Transverse colon (tissue), 3 donors: ENCODE results near the gene TTLL9.

Experiments
- POLR2A ChIP-seq: fragments of 450-650 bp; IDR thresholded peaks from one replicate; pipeline ENCODE4 v1.6.1; 2016; ENCODE audit warnings: antibody characterized with exemption, mild to moderate bottlenecking, moderate library complexity
- TF ChIP-seq, protein P1 (sequence below), 5 experiments: fragments of 200-600 bp in 3 of 5; fragments of 450-650 bp in 2 of 5; sonication (generic) in 3 of 5; IDR thresholded peaks; 1 replicate in 2 of 5; 2 replicates in 3 of 5; pipeline ENCODE4 v1.5.1; 2016 to 2017; ENCODE audit warnings: antibody characterized with exemption in 5 of 5, inconsistent platforms in 3 of 5, mild to moderate bottlenecking in 2 of 5, moderate library complexity in 1 of 5

DNA sequence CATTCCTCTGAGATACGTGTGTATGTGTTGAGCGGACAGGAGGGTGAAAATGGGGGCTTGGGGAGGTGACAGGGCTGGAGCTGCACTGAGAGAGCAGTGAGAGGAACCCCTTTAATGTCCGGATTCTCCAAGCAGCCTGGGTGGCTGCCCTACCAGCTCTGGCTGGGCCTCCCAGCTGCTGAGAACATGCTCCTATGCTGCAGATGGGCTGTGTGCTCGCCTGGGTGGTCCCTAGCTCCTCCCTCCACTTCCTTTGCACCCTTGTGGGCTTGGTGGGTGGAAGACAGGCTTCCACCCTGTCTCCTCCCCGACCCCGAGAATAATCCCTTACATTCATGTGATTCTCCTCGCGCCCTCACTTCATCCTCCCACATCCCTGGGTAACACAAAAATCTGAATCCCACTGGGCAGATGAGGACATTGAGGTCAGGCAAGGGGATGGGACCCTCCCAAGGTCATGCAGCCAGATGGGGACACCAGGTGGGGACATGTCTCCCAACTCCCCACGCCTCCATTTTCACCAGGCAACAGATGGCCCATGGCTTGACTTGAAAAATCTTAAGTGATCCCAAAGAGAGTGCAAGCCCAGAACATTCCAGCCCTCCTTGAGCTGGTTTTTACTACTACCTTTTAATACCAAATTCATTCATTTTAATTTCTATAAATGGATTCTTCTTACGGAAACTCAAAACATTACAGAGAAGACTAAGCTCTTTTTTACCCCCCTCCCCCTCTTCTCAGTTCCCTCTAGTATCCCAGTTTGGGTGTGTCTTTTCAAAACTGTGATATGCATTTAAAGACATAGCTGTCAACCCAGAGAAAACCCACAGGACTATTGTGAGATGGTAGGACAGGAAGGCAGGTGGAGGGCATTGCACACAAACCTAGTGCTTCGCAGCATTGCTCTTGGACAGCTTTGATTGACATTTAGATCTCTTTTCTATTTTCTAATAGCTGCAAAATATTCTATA is 86.4 kb downstream of the TTLL9 start:
- TF ChIP-seq POLR2A = no peak
- TF ChIP-seq, protein P1, sequence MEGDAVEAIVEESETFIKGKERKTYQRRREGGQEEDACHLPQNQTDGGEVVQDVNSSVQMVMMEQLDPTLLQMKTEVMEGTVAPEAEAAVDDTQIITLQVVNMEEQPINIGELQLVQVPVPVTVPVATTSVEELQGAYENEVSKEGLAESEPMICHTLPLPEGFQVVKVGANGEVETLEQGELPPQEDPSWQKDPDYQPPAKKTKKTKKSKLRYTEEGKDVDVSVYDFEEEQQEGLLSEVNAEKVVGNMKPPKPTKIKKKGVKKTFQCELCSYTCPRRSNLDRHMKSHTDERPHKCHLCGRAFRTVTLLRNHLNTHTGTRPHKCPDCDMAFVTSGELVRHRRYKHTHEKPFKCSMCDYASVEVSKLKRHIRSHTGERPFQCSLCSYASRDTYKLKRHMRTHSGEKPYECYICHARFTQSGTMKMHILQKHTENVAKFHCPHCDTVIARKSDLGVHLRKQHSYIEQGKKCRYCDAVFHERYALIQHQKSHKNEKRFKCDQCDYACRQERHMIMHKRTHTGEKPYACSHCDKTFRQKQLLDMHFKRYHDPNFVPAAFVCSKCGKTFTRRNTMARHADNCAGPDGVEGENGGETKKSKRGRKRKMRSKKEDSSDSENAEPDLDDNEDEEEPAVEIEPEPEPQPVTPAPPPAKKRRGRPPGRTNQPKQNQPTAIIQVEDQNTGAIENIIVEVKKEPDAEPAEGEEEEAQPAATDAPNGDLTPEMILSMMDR (IDR thresholded peaks at IDR 0.05) = no peak
